AG04449 (cell line): ENCODE measurements around the gene SSBP3.
"Not testable (repeated sequence)": the region's sequence is repeated elsewhere in the genome, so short reads cannot be mapped to it uniquely, and the experiment has no call there.

ENCODE experiments used
- CTCF ChIA-PET: fragments of 350-600 bp; formaldehyde crosslinking; extraction: SDS; loops from one replicate; lab custom pipeline; 2021; ENCODE audit warnings: antibody characterized with exemption; lab: Yijun Ruan, JAX
- POLR2A ChIA-PET: fragments of 400-600, 350-600 bp; formaldehyde crosslinking; extraction: SDS; loops from one replicate; lab custom pipeline; 2020; ENCODE audit warnings: antibody characterized with exemption, inconsistent platforms; lab: Yijun Ruan, JAX
- DNase-seq: peaks from one replicate; pipeline ENCODE4 v3.0.0-alpha.2; 2010; ENCODE audit warnings: low read depth, low spot score
- H3K4me3 ChIP-seq: 2 replicates; pipeline ENCODE4 v1.5.1; 2011; ENCODE audit warnings: low read depth, mild to moderate bottlenecking, control low read depth, low read length
- TF ChIP-seq, protein P1 (sequence below): IDR thresholded peaks from one replicate; pipeline ENCODE4 v1.5.1; 2011; ENCODE audit warnings: mild to moderate bottlenecking, moderate library complexity, low read length, control low read depth, inconsistent platforms; ENCODE audit not compliant: insufficient read depth; ENCODE audit errors: missing control alignments

Gene SSBP3

DNA sequence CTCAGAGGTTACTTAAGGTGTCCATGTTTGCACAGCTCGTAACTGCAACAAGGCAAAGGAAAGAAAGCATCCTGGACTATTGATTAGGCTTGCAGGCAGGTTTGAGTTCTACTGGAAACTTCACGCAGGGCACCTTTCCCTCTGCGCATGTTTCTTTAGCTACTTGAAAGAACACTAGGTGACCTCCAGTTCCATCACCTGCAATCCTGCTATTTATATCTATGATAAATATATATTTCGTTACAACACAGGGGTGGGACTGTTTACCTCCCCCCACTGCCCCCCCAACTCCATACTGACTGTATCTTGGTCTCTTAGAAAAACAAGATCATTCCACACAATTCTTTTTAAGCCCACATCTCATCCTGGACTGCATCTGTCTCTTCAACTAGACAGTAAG, 12.1 kb downstream of the SSBP3 start:
- DNase-seq = no peak
- CTCF ChIA-PET = no interaction called here
- TF ChIP-seq, protein P1, sequence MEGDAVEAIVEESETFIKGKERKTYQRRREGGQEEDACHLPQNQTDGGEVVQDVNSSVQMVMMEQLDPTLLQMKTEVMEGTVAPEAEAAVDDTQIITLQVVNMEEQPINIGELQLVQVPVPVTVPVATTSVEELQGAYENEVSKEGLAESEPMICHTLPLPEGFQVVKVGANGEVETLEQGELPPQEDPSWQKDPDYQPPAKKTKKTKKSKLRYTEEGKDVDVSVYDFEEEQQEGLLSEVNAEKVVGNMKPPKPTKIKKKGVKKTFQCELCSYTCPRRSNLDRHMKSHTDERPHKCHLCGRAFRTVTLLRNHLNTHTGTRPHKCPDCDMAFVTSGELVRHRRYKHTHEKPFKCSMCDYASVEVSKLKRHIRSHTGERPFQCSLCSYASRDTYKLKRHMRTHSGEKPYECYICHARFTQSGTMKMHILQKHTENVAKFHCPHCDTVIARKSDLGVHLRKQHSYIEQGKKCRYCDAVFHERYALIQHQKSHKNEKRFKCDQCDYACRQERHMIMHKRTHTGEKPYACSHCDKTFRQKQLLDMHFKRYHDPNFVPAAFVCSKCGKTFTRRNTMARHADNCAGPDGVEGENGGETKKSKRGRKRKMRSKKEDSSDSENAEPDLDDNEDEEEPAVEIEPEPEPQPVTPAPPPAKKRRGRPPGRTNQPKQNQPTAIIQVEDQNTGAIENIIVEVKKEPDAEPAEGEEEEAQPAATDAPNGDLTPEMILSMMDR = no peak
- no peak overlapping the region for H3K4me3 ChIP-seq
- POLR2A ChIA-PET = no interaction called here

DNA sequence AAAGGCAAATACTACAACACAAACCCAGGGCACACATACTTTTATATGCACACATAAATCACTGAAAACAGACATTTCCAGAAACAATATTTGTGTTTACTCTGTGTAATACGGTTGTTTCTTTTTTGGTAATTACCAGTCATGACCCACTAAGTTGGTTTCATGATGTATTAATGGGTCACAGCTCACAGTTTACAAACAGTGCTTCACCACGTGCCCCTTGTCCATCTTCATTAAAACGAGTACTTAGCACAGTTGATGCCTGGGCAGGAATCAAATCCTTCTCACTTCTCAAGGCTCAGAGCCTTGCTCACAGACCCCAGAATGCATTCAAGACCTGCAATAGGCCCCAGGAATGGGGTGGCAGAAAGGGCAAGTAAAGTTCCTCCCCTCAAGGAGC, 13.8 kb downstream of the SSBP3 start:
- TF ChIP-seq, protein P1 = no peak
- ChIA-PET CTCF (interaction anchor here (1.8 kb wide), 1 partner anchor 9 kb away, joined by 5 read pairs; no protein-coding TSS in a partner anchor), POLR2A (no interaction called here)
- H3K4me3 ChIP-seq = no peak overlapping the region
- DNase-seq = no peak

DNA sequence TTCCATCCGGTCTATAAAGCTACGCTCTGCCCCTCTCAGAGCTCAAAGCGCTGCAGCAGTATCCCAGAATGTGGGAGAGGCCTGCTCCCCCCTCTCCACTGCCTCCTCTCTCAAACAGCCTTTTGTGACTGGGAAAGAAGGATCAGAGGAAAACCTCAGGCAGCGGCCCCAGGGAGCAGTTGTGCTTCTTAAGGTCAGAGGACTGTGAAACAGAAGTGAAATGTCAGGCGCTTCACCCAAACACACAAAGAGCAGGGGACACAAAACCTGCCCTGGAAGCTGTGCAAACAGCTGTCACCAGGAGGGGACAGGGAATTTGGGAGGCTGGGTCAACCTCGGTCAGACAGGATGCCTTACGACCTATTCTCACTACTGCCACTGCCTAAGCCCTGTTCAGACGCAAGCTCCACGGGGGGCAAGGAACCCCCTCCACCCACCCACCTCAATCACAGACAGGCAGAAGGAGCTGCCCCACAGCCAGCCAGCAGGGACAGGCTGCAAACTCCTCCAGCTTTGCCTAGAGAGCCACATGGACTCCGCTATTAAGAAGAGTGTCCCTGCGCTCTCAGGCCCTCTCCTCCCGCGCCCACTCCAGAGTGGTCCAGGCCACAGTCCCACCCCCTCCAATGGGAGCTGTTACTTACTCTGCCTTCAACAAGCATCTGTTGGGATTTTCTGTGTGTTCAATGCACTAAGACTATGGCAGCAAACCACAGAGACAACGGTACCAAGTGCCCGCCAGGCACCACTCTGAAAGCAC, 14.6 kb downstream of the SSBP3 start:
- TF ChIP-seq, protein P1 = no peak
- POLR2A ChIA-PET = no interaction called here
- no peak for DNase-seq
- CTCF ChIA-PET = interaction anchor here (1.8 kb wide), 1 partner anchor 10 kb away, joined by 5 read pairs; no protein-coding TSS in a partner anchor
- H3K4me3 ChIP-seq = no peak overlapping the region

DNA sequence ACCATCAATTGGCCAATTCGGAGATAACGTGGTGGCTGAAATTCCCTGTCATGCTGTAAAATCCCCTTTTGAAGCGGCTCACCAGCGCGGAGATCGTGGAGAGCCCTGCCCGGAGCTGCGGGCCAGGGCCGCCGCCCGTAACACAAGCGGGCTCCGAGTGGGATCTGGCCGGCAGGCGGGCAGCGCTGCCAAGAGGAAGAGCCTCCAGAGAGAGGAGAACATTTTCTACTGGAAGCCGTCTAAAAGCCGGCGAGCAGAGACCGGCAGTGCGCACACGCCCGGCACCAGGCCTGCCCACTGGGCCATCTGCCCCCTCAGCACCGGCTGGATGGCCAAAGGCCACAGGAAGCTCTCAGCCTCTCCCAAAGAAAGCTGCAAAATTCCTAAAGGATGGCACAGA, 15.5 kb downstream of the SSBP3 start:
- no peak overlapping the region for H3K4me3 ChIP-seq
- POLR2A ChIA-PET = no interaction called here
- DNase-seq = no peak
- CTCF ChIA-PET = no interaction called here
- TF ChIP-seq, protein P1 = no peak

DNA sequence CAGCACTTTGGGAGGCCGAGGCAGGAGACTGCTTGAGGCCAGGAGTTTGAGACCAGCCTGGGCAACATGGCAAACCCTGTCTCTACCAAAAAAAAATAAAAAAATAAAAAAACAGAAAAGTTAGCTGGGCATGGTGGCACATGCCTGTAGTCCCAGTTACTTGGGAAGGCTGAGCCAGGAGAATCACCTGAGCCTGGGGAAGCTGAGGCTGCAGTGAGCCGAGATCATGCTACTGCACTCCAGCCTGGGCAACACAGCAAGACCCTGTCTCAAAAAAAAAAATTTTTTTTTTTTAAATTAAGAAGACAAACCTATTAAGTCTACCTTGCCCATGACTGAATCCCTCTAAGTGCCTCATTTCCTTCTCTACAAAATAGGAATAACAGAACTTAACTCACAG, 16.6 kb downstream of the SSBP3 start:
- DNase-seq, H3K4me3 ChIP-seq, CTCF ChIA-PET, POLR2A ChIA-PET: not testable (repeated sequence)

DNA sequence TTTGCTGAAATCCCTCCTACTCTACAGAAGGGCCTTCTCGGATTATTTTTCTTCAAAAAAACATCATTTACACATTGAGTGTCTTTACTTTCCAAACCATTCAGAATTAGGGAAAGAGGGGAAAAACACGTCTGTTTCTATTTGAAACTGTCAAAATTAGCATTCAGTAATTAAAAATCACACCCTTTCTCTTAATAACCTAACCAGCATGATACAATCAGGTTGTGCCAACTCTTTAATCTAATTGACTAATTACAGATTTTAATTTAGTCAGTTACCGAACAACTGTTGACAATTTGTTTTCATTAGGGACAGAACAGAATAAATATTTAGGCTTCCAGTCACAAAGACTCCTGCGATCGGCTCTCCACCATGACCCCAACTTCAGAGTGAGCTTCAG, 18.8 kb downstream of the SSBP3 start:
- no peak overlapping the region for H3K4me3 ChIP-seq
- DNase-seq = no peak
- POLR2A ChIA-PET = no interaction called here
- TF ChIP-seq, protein P1 = no peak
- CTCF ChIA-PET = no interaction called here

DNA sequence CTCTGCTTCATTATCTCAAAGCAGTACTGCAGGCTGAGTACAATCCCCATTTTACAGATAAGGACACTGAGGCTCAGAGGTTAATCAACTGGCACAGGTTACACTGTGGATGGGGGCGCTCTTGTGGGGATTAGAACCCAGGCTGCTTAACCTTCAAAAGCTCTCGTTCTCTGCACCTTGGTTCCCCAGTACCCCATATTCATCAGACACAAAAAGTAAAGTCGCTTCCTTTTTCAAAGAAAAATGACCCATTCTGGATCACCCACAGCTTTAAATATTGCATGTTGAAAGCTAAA, 20.5 kb downstream of the SSBP3 start:
- TF ChIP-seq, protein P1 = no peak
- ChIA-PET POLR2A (no interaction called here), CTCF (interaction anchor here (0.8 to 3.9 kb wide), 5 partner anchors 11 to 113 kb away, joined by 3 to 15 read pairs (median 7); no protein-coding TSS in a partner anchor)
- H3K4me3 ChIP-seq = no peak overlapping the region
- DNase-seq = no peak
